Body of pancreas (tissue), 4 donors: ENCODE results near the gene ZBTB16. TPM values are rescaled to one million over a fixed set of nuclear protein-coding genes. Genes with fewer than 3 reads are reported as not detected.
A peak's percentile ranks its signal among the peaks of the same experiment; 100 is the strongest.

Experiments used
- ATAC-seq: fragments of 150-250 bp; one replicate; pipeline ENCODE4 v1.9.1; 2016
- DNase-seq, 4 donors: peaks; one replicate each; pipeline ENCODE4 v3.0.0-alpha.2; 2019
- H3K27ac ChIP-seq, 4 donors: fragments of 200-600 bp; sonication (generic); 1 replicate in 3 of 4; 2 replicates in 1 of 4; pipeline versions ENCODE4 v1.5.1 to v1.6.1; 2016 to 2019; ENCODE audit warnings: mild to moderate bottlenecking in 1 of 4, mixed read lengths in 1 of 4, moderate library complexity in 1 of 4
- H3K27me3 ChIP-seq, 2 donors: fragments of 200-600 bp; sonication (generic); one replicate each; pipeline ENCODE4 v1.6.0; 2016; ENCODE audit warnings: mild to moderate bottlenecking in 1 of 2
- H3K36me3 ChIP-seq, 2 donors: fragments of 200-600 bp; sonication (generic); replicated peaks in 1 of 2; 2 replicates each; pipeline ENCODE4 v1.5.1; 2016; ENCODE audit warnings: low read depth in 2 of 2; ENCODE audit not compliant: insufficient read depth in 1 of 2
- H3K4me1 ChIP-seq: fragments of 200-600 bp; sonication (generic); one replicate; pipeline ENCODE4 v1.6.0; 2016
- H3K4me3 ChIP-seq, 2 donors: fragments of 200-600 bp; sonication (generic); 1 replicate in 1 of 2; 2 replicates in 1 of 2; pipeline ENCODE4 v1.5.1; 2016 to 2019
- H3K9me3 ChIP-seq, 3 donors: fragments of 200-600 bp; sonication (generic); 1 replicate in 2 of 3; 2 replicates in 1 of 3; pipeline ENCODE4 v1.5.1; 2016
- POLR2A ChIP-seq, 3 donors: fragments of 450-650 bp; IDR thresholded peaks; one replicate each; pipeline ENCODE4 v1.6.1; 2016; ENCODE audit warnings: antibody characterized with exemption in 3 of 3, mild to moderate bottlenecking in 2 of 3
- WGBS, 2 donors: methylation state at CpG; one replicate each; pipeline ENCODE4 v1.1.5; 2017; 5-methylcytosine and 5-hydroxymethylcytosine counted together
- intact Hi-C: fragments of 100-400 bp; cut with DNase I; formaldehyde crosslinking; loops from one replicate; pipeline ENCODE4 v1.15.1; 2023
- total RNA-seq, 2 donors: library from RNA; depleted of rRNA; stranded (reverse); fragments of >200 nt; gene quantifications; one replicate each; pipeline ENCODE4 v1.1.0, GENCODE V29; 2016
- TF ChIP-seq, protein P1 (sequence below), 7 experiments: fragments of 450-650 bp in 4 of 7; fragments of 200-600 bp in 3 of 7; sonication (generic) in 3 of 7; IDR thresholded peaks; one replicate each; pipeline ENCODE4 v1.5.1; 2016 to 2019; ENCODE audit warnings: antibody characterized with exemption in 7 of 7

Gene ZBTB16
- total RNA-seq, 2 donors from 2014 or later, result 96.5 to 150 TPM

DNA sequence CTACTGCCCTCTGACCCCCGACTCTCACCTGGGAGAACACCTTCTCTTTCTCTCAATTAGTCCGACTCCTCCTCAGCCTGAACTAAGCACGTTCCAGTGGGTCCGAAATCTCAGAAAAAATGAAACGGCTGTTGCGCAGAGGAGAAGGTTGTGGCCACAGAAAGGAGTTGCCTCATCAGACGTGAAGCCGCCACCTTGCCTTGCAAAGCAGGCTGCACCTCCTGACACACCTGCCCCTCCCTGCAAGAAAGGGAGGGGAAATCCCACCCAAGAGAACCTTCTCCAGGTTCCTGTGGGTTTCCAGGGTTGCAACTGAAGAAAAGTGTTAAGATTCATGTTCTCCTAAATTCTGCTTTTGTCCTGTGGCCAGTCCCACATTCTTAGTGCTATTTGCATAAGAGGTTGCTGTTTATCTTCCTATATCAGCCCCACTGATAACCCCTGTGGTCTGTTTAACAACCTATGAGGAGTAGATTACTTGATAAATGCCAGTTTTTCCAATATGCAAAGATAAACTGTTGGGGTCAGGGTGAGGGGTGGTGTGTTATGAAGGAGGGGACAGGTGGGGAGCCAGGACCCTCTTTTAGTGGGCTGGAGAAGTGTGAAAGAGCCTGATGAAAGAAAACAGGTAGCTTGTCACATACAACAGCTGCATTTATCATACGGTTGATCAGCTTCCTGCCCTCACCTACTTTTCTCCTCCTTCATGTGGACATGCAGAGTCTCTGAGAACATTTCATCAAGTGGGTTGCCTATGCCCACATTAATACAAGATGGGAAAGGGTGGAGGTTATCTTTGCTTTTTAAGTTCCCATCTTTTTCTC is 18.2 kb downstream of the ZBTB16 start:
- ATAC-seq, result no peak
- 62 to 75% methylated on average over 9 of the region's 9 CpGs for WGBS, 2 donors
- Histone ChIP-seq H3K27me3 (no peaks in the 10 kb centered on the region), H3K9me3 (no peaks in the 10 kb centered on the region), H3K4me1 (peaks cover 97% of the 10 kb centered on the region), H3K36me3 (no peaks in the 10 kb centered on the region), H3K27ac (peak overlapping the region; percentile 2 to 89 (median 84)), H3K4me3 (no peak overlapping the region)
- intact Hi-C loops, result no loop called here
- DNase-seq, result no peak
- TF ChIP-seq, protein P1, sequence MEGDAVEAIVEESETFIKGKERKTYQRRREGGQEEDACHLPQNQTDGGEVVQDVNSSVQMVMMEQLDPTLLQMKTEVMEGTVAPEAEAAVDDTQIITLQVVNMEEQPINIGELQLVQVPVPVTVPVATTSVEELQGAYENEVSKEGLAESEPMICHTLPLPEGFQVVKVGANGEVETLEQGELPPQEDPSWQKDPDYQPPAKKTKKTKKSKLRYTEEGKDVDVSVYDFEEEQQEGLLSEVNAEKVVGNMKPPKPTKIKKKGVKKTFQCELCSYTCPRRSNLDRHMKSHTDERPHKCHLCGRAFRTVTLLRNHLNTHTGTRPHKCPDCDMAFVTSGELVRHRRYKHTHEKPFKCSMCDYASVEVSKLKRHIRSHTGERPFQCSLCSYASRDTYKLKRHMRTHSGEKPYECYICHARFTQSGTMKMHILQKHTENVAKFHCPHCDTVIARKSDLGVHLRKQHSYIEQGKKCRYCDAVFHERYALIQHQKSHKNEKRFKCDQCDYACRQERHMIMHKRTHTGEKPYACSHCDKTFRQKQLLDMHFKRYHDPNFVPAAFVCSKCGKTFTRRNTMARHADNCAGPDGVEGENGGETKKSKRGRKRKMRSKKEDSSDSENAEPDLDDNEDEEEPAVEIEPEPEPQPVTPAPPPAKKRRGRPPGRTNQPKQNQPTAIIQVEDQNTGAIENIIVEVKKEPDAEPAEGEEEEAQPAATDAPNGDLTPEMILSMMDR (IDR thresholded peaks at IDR 0.05), result no peak
- TF ChIP-seq POLR2A (IDR thresholded peaks at IDR 0.05), result no peak

- TF ChIP-seq, protein P1 (IDR thresholded peaks at IDR 0.05), result no peak
- no peak for TF ChIP-seq POLR2A (IDR thresholded peaks at IDR 0.05)
- H3K27me3 ChIP-seq, result no peaks in the 10 kb centered on the region
- H3K4me3 ChIP-seq, result no peak overlapping the region
- H3K27ac ChIP-seq, result peak overlapping the region; percentile 2 to 89 (median 84)
- WGBS, 2 donors, result 54 to 65% methylated on average over 4 of the region's 4 CpGs
- DNase-seq (peak in 1 of 4 donors; percentile 15), ATAC-seq (no peak)
- intact Hi-C loops, result no loop called here
- H3K9me3 ChIP-seq, result no peaks in the 10 kb centered on the region
- H3K4me1 ChIP-seq, result peaks cover 97% of the 10 kb centered on the region
- no peaks in the 10 kb centered on the region for H3K36me3 ChIP-seq
These were observed 18.9 kb downstream of the ZBTB16 start for GRCh38 chr11:114078423-114078822.

DNA sequence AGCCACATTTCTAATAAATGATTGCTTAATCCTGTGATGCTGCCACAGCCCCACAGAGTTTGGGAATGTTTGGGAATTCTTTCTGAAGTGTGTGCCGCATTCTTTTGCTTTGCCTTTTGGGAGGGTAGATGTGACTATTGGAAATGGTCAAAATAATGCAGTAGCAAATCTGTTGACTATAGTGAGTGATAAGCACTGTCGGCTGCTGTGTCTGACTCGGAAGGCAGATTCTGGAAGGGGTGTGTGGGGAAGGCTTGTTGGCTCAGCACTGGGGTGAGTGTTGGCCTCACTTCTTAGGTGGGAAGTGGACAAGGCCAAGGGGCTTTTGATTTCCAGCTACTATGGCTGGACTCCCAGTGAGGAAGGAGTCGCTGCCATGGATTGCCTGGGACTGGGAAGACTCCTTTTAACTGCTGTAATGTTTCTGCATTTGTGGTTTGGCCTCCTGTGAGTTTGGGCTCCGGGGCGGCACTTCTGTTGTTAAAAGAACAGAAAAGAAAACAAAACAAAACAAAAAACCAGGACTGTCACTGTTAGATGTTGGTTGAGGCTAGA is 20.1 kb downstream of the ZBTB16 start:
- peak; percentile 6 for ATAC-seq
- H3K27ac ChIP-seq, result peak overlapping the region; percentile 74 to 89 (median 84)
- TF ChIP-seq, protein P1 (IDR thresholded peaks at IDR 0.05), result no peak
- peak in 1 of 3 donors; percentile 3 for TF ChIP-seq POLR2A (IDR thresholded peaks at IDR 0.05)

DNA sequence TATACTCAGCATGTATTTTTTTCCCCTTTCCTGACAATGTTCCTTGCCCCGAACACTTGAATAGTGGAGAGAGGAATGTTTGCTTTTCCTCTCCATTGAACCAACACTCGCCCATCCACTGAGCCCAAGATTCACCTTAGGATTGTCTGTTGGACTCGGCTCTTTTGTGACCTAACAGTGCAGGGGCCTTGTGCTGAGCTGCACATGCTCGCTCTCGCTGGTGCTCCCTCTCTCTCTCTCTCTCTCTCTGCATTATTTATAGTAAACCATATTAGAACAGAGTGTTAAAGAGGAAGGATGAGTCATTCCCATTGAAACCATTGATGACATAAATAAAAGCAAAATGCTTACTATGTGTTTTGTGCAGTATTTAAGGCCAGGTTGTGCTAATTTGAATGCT is 20.7 kb downstream of the ZBTB16 start:
- WGBS, 2 donors, result 24 to 46% methylated on average over 5 of the region's 5 CpGs
- peaks cover 97% of the 10 kb centered on the region for H3K4me1 ChIP-seq
- H3K36me3 ChIP-seq, result no peaks in the 10 kb centered on the region
- H3K27ac ChIP-seq, result peak overlapping the region; percentile 74 to 89 (median 84)
- ATAC-seq, result peak; percentile 20
- intact Hi-C loops, result no loop called here
- H3K9me3 ChIP-seq, result no peaks in the 10 kb centered on the region
- TF ChIP-seq, protein P1 (IDR thresholded peaks at IDR 0.05), result no peak
- no peak for TF ChIP-seq POLR2A (IDR thresholded peaks at IDR 0.05)
- H3K27me3 ChIP-seq, result no peaks in the 10 kb centered on the region
- H3K4me3 ChIP-seq, result no peak overlapping the region
- peak in 3 of 4 donors; percentile 25 to 63 (median 60) for DNase-seq

More for the DNA sequence above, 20.1 kb downstream of the ZBTB16 start:
- Histone ChIP-seq H3K4me3 (no peak overlapping the region), H3K9me3 (no peaks in the 10 kb centered on the region), H3K4me1 (peaks cover 97% of the 10 kb centered on the region), H3K36me3 (no peaks in the 10 kb centered on the region), H3K27me3 (no peaks in the 10 kb centered on the region)
- DNase-seq, result peak in 2 of 4 donors; percentile 13 to 14
- intact Hi-C loops, result no loop called here
- 50% methylated on average over 6 of the region's 6 CpGs for WGBS, 2 donors
